LNCaP clone FGC (cell line): ENCODE results near the gene GPR55.

Source experiments
- DNase-seq: peaks from one replicate; pipeline ENCODE4 v3.0.0-alpha.2; 2011; ENCODE audit warnings: low read depth
- H3K4me3 ChIP-seq: 2 replicates; pipeline ENCODE4 v1.5.1; 2011; ENCODE audit warnings: mild to moderate bottlenecking, low read depth, low read length, control low read depth
- TF ChIP-seq, protein P1 (sequence below): IDR thresholded peaks from 2 replicates; pipeline ENCODE4 v1.5.1; 2012; ENCODE audit warnings: mild to moderate bottlenecking; ENCODE audit not compliant: control insufficient read depth, insufficient read depth; ENCODE audit errors: extremely low read depth

The GPR55 gene

DNA sequence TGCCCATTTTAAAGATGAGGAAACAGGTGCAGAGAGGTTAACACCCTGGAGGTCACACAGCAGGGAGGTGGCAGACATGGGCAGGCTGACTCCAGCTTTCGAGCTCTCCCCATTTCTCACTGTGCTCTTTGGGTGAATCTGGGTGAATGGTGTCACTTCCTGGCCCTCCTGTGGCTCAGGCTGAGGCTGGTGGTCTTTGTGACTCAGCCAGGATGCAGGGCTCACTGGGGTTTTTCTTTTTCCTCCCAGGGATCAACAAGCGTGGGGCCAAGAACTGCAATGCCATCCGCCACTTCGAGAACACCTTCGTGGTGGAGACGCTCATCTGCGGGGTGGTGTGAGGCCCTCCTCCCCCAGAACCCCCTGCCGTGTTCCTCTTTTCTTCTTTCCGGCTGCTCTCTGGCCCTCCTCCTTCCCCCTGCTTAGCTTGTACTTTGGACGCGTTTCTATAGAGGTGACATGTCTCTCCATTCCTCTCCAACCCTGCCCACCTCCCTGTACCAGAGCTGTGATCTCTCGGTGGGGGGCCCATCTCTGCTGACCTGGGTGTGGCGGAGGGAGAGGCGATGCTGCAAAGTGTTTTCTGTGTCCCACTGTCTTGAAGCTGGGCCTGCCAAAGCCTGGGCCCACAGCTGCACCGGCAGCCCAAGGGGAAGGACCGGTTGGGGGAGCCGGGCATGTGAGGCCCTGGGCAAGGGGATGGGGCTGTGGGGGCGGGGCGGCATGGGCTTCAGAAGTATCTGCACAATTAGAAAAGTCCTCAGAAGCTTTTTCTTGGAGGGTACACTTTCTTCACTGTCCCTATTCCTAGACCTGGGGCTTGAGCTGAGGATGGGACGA lies 47.1 kb downstream of the GPR55 start:
- no peak overlapping the region for H3K4me3 ChIP-seq
- no peak for DNase-seq

DNA sequence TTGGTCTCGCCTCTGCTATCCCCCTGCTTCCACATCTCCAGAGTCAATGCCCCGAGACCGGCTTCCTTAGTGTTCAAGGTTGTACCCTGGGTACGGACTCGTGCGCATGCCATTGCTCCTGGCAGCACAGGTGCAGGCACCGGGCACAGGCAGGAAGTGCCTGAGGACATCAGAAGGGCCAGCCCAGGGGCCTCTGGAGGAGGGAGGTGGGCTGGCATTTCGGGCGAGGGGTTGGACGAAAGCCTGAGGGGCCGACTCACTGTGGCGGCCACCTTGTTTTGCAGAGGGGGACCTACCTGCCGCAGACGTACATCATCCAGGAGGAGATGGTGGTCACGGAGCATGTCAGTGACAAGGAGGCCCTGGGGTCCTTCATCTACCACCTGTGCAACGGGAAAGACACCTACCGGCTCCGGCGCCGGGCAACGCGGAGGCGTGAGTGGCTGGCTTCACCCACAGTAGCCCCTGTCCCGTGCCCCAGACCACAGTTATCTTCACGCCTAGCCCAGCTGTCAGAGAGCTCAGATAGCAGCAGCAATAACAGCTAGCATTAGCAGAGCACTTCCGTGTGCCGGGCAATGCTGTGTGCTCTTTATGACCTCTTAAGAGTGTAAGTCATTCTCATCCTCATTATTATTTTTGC lies 47.8 kb downstream of the GPR55 start:
- H3K4me3 ChIP-seq = no peak overlapping the region
- TF ChIP-seq, protein P1, sequence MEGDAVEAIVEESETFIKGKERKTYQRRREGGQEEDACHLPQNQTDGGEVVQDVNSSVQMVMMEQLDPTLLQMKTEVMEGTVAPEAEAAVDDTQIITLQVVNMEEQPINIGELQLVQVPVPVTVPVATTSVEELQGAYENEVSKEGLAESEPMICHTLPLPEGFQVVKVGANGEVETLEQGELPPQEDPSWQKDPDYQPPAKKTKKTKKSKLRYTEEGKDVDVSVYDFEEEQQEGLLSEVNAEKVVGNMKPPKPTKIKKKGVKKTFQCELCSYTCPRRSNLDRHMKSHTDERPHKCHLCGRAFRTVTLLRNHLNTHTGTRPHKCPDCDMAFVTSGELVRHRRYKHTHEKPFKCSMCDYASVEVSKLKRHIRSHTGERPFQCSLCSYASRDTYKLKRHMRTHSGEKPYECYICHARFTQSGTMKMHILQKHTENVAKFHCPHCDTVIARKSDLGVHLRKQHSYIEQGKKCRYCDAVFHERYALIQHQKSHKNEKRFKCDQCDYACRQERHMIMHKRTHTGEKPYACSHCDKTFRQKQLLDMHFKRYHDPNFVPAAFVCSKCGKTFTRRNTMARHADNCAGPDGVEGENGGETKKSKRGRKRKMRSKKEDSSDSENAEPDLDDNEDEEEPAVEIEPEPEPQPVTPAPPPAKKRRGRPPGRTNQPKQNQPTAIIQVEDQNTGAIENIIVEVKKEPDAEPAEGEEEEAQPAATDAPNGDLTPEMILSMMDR = no peak
- DNase-seq = no peak

More for the DNA sequence above, 47.1 kb downstream of the GPR55 start:
- TF ChIP-seq, protein P1 = no peak

DNA sequence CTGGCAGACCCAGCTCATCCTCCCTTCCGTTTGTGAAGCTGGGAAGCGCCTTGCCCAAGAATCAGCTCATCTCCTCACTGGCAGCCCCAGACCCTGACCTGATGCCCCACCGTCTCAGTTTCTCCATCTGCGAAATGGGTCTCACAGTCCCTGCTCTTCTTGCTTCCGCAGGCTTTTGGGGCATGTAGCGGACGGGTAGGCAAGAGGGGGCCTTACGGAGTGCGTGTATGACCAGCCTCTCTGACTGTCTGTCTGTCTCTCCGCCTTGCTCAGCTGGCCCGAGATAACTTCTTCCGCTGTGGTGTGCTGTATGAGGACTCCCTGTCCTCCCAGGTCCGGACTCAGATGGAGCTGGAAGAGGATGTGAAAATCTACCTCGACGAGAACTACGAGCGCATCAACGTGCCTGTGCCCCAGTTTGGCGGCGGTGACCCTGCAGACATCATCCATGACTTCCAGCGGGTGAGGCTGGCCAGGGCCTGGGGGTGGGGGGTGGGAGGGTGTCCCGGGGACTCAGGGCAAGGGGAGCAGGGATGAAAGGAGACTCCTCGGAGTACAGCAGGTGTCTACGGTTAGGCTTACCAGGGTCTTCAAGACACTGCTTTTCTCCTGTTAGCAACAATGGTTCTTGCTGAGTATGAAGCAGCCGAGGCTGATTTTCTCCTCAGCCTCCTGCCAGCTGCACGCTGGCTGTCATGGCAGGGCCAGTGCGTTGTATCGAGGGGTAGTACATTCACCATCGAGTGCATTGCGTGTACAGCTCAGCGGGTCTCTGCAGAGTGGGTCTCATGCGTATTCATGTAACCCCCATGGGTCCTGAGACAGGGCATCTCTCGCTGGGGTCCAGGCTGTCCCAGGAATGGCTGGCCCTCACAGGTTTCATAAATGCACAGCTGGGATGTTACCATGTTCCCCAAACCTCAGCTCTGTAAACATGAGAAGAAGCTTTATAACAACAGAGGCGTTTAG lies 49.4 kb downstream of the GPR55 start:
- TF ChIP-seq, protein P1 = no peak
- H3K4me3 ChIP-seq = no peak overlapping the region
- no peak for DNase-seq

DNA sequence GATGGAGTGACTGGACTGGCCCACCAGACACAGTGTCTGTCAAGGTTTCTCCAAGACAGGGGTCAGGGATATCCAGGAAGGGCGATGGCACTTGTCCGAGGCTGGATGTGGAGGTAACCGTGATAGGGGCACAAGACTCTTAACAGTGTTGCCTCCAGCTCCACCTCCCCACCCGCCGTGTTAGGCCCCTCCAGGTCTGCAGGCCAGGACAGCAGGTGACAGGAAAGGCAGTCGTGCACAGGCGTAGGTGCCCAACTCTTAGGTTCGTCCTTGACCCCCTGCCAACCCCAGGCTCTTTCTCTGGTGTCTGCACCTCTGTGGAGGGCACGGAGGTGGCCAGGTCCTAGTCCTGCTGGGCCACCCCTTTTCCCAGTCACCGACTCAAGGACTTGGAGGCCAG lies 50.2 kb downstream of the GPR55 start:
- DNase-seq = no peak
- no peak overlapping the region for H3K4me3 ChIP-seq
- TF ChIP-seq, protein P1 = no peak

DNA sequence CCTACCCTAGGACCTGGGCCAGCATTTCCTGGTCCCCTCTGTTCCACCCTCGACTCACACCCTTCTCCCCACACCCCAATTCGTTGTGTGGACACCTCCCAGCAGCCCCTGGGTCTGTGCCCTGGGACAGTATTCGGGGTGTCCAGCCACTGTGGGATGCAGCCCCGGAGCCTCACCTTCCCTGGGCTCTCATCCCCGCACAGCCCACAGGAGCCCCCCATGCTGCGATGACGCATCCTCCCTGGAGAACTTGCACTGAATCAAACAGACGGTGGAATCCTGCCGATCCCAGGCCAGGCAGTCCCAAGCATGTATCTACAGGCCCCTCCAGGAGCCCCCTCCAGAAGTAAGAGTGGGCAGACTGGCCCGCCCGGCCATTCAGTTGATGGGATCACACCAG lies 50.6 kb downstream of the GPR55 start:
- DNase-seq = no peak
- no peak overlapping the region for H3K4me3 ChIP-seq

More for the DNA sequence above, 50.6 kb downstream of the GPR55 start:
- TF ChIP-seq, protein P1 = no peak
